Vagina (tissue), 2 donors: ENCODE data around the gene DENND1A.

Experiments used
- CTCF ChIP-seq, 3 experiments: fragments of 450-650 bp in 2 of 3; fragments of 200-600 bp in 1 of 3; sonication (generic) in 1 of 3; IDR thresholded peaks; one replicate each; pipeline ENCODE4 v1.5.1; 2017 to 2019; ENCODE audit warnings: antibody characterized with exemption in 3 of 3, mild to moderate bottlenecking in 2 of 3, moderate library complexity in 2 of 3
- POLR2A ChIP-seq, 2 donors: fragments of 450-650 bp; IDR thresholded peaks; one replicate each; pipeline ENCODE4 v1.6.1; 2017; ENCODE audit warnings: antibody characterized with exemption in 2 of 2, mild to moderate bottlenecking in 2 of 2, moderate library complexity in 2 of 2

DNA sequence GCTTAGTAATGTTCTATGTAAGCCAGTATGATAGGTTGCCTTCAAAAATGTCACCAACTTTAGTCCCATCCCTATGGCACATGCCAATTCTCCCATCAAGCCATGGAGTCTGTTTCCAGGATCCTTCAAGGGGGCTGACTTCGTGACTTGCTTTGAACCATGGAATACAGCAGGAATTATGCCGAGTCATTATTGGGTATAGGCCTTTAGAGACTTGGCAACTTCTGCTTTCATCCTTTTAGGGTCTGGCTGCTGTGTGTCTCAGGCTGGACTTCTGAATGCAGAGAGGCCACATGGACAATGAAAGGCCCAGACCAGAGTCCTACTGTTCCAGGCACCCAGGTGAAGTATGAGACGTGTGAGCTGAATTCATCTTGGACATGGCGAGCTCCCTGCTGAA is 109.8 kb downstream of the DENND1A start:
- no peak for TF ChIP-seq CTCF (IDR thresholded peaks at IDR 0.05)
- no peak for TF ChIP-seq POLR2A (IDR thresholded peaks at IDR 0.05)
